ENCODE data around the gene CD34.

- no peak for TF ChIP-seq EZH2 (IDR thresholded peaks at IDR 0.05; ENCODE audit: low read length, missing control alignments)
- TF ChIP-seq CTCF (conservative IDR thresholded peaks at IDR 0.05 in 1 of 2, IDR thresholded peaks at IDR 0.05 in 1 of 2; ENCODE audit: low read depth in 1 of 2, low read length in 2 of 2): no peak
Measured at GRCh38 chr1:207870306-207871031, 40.5 kb downstream of the CD34 start.
